GM12872 (cell line): ENCODE measurements around the gene HORMAD2.

Experiments used
- TF ChIP-seq, protein P1 (sequence below): IDR thresholded peaks from 3 replicates; pipeline ENCODE4 v1.5.1; 2011; ENCODE audit warnings: low read depth, mild to moderate bottlenecking, low read length, moderate library complexity; ENCODE audit not compliant: insufficient read depth

HORMAD2 gene

DNA sequence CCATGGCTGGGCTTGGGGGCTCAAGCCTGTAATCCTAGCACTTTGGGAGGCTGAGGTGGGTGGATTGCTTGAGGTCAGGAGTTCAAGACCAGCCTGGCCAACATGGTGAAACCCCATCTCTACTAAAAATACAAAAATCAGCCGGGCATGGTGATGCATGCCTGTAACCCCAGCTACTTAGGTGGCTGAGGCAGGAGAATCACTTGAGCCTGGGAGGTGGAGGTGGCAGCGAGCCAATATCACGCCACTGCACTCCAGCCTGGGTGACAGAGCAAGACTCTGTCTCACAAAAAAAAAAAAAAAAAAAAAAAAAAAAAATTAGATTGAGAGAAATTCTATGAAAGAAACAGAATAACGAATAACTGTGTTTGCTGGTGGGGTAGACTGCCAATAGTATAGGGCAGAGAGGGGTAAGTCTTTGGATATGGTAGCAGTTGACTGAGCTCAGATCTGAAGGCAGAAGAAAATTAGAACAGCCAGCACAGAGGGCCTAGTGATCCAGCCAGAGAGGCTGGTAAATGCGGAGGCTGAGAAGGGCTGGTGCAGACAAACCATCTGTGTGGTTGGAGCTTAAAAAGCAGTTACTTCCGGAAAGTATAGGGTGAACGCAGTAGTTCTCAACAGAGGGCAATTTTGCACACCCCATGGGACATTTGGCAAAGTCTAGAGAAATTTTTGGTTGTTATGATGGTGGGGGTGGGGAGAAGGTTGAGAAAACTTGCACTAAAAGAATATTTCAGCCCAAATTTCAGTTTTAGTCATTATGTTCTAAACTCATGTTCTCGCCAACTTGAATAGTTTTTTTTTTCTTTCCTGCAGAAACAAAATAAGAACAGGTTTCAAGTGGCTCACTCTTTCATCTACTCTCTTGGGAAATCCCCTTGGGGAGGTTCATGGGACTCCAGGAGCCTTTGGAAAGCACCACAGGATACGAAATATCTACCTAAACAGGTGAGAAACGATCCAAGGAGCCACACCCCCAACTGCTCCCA lies 1.6 kb upstream of the HORMAD2 start:
- TF ChIP-seq, protein P1, sequence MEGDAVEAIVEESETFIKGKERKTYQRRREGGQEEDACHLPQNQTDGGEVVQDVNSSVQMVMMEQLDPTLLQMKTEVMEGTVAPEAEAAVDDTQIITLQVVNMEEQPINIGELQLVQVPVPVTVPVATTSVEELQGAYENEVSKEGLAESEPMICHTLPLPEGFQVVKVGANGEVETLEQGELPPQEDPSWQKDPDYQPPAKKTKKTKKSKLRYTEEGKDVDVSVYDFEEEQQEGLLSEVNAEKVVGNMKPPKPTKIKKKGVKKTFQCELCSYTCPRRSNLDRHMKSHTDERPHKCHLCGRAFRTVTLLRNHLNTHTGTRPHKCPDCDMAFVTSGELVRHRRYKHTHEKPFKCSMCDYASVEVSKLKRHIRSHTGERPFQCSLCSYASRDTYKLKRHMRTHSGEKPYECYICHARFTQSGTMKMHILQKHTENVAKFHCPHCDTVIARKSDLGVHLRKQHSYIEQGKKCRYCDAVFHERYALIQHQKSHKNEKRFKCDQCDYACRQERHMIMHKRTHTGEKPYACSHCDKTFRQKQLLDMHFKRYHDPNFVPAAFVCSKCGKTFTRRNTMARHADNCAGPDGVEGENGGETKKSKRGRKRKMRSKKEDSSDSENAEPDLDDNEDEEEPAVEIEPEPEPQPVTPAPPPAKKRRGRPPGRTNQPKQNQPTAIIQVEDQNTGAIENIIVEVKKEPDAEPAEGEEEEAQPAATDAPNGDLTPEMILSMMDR, result no peak

DNA sequence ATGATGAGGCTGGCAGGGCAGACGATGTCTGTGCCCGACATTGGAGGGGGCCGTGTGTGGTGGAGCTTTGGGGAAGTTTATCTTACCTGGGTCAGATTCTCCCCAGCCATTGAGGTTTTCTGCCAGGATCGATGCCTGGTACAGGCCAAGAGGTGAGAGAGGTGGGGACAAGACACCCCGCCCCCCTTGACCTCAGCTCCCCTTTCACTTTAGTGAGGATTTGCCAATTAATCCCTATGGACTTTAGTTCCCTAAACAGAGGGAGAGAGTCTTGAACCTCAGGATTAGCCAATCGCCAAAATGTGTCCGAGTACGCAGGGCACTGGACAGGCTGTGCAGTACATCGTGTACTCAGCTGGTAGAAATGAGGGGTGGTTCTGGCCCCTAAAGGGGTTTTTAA lies 541 bp downstream of the HORMAD2 start:
- TF ChIP-seq, protein P1, result no peak

DNA sequence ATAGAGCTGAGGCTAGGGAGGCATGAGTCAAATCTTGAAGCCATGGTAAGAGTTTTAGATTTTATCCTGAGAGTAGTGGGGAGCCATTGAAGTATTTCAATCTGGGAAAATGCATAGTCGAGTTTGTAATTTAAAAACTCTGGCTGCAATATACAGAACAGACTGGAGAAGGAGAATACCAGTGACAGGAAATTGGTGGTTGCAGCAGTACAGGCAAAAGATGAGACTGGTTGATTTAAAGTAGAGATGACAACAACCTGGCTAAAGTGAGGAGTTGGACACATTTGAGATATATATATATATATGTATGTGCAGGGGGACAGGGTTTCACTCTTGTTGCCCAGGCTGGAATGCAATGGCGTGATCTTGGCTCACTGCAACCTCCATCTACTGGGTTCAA lies 6.2 kb downstream of the HORMAD2 start:
- TF ChIP-seq, protein P1, result no peak

DNA sequence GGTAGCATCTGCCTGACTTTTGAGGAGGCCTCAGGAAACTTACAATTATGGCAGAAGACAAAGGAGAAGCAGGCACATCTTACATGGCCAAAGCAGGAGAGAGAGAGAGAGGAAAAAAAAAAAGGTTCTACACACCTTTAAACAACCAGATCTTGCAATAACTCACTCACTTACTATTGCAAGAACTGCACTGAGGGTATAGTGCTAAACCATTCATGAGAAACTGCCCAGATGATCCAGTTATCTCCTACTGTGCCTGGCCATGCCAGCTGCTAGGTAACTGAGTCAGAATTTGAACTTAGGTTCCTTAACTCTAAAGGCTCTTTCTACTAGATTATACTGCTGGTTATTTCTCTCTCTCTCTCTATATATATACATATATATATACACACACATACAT lies 7.3 kb downstream of the HORMAD2 start:
- TF ChIP-seq, protein P1, result no peak

DNA sequence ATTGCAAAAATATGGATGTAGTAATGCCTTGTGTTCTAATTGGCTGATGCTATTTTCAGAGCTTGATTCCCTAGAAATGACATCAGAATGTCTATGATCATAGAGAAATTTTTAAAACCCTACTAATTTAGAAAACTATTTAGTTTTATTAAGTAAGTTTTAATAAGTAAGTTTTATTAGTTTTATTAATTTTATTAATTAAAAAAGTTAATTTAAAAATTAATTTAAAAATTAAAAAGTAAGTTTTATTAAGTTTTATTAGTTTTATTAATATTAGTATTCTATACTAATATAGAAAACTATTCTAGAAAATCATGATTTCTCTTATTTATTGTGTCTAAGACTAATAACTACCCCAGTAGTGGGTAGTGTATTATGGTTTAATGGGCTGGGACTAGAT lies 8.2 kb downstream of the HORMAD2 start:
- TF ChIP-seq, protein P1, result no peak

DNA sequence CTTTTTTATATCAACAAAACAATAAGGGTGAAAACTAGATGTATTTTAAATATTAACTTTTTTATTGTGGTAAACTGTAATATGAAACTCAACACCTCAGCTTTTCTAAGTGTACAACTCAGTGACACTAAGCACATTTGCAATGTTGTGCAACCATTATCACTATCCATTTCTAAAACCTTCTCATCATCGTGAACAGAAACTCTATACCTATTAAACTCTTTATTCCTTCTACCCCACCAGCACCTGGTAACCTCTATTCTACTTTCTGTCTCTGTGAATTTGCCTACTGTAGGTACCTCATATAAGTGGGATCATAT lies 9.4 kb downstream of the HORMAD2 start:
- TF ChIP-seq, protein P1, result no peak

DNA sequence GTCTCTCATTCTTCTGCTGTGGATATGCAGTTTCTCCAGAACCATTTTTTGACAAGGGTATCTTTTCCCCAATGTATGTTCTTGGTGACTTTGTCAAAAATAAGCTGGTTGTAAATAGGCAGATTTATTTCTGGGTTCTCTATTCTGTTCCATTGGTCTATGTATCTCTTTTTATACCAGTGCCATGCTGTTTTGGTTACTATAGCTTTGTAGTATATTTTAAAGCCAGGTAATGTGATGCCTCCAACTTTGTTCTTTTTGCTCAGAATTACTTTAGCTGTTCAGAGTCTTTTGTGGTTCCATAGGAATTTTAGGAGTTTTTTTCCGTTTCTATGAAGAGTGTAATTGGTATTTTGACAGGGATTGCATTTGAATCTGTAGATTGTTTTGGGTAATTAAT lies 12.4 kb downstream of the HORMAD2 start:
- TF ChIP-seq, protein P1, result no peak
